ENCODE measurements around the gene BUB1B.

BUB1B gene

GRCh38 chr15:40248006-40248783 lies 87.3 kb downstream of the BUB1B start:
- no peak overlapping the region for H3K4me2 ChIP-seq (ENCODE audit: low read length)
- no peak overlapping the region for H3K9ac ChIP-seq (ENCODE audit: low read length)
- no peaks in the 10 kb centered on the region; the same call in 1 of the 2 replicates for H3K4me1 ChIP-seq (ENCODE audit: low read length)
- no peak overlapping the region for H3K4me3 ChIP-seq (ENCODE audit: low read length)
- H3K9me3 ChIP-seq (ENCODE audit: insufficient read depth, low read length) = no peaks in the 10 kb centered on the region
- H4K20me1 ChIP-seq (ENCODE audit: insufficient read depth, low read length) = no peaks in the 10 kb centered on the region
- H2AFZ ChIP-seq (ENCODE audit: low read depth, low read length) = no peak overlapping the region
- peaks cover 8% of the 10 kb centered on the region for H3K27me3 ChIP-seq (ENCODE audit: low read depth, low read length)
- no peaks in the 10 kb centered on the region for H3K36me3 ChIP-seq (replicated peaks; ENCODE audit: low read depth, low read length)
- H3K27ac ChIP-seq (ENCODE audit: low read length) = no peak overlapping the region
- no peaks in the 10 kb centered on the region for H3K79me2 ChIP-seq (ENCODE audit: low read length)
- no peak for TF ChIP-seq EZH2phosphoT487 (IDR thresholded peaks at IDR 0.05; ENCODE audit: low read depth)
- no peak for TF ChIP-seq CTCF (IDR thresholded peaks at IDR 0.05; ENCODE audit: low read depth, low read length)

- H3K9me3 ChIP-seq (ENCODE audit: insufficient read depth, low read length) = no peaks in the 10 kb centered on the region
- peaks cover 8% of the 10 kb centered on the region for H3K27me3 ChIP-seq (ENCODE audit: low read depth, low read length)
- TF ChIP-seq CTCF (IDR thresholded peaks at IDR 0.05; ENCODE audit: low read depth, low read length) (no peak), EZH2phosphoT487 (IDR thresholded peaks at IDR 0.05; ENCODE audit: low read depth) (no peak)
- H3K4me2 ChIP-seq (ENCODE audit: low read length) = no peak overlapping the region
- H3K79me2 ChIP-seq (ENCODE audit: low read length) = no peaks in the 10 kb centered on the region
- no peak overlapping the region for H3K9ac ChIP-seq (ENCODE audit: low read length)
- no peak overlapping the region for H3K4me3 ChIP-seq (ENCODE audit: low read length)
- no peaks in the 10 kb centered on the region for H4K20me1 ChIP-seq (ENCODE audit: insufficient read depth, low read length)
- no peak overlapping the region for H2AFZ ChIP-seq (ENCODE audit: low read depth, low read length)
- H3K27ac ChIP-seq (ENCODE audit: low read length) = no peak overlapping the region
- no peaks in the 10 kb centered on the region for H3K36me3 ChIP-seq (replicated peaks; ENCODE audit: low read depth, low read length)
- H3K4me1 ChIP-seq (ENCODE audit: low read length) = peaks cover 6% of the 10 kb centered on the region
Observed at GRCh38 chr15:40249477-40250303, 88.8 kb downstream of the BUB1B start.

- no peak overlapping the region for H3K4me2 ChIP-seq (ENCODE audit: low read length)
- peaks cover 8% of the 10 kb centered on the region for H3K27me3 ChIP-seq (ENCODE audit: low read depth, low read length)
- H3K9ac ChIP-seq (ENCODE audit: low read length) = no peak overlapping the region
- H3K9me3 ChIP-seq (ENCODE audit: insufficient read depth, low read length) = no peaks in the 10 kb centered on the region
- peaks cover 6% of the 10 kb centered on the region for H3K4me1 ChIP-seq (ENCODE audit: low read length)
- no peak overlapping the region for H3K4me3 ChIP-seq (ENCODE audit: low read length)
- TF ChIP-seq EZH2phosphoT487 (IDR thresholded peaks at IDR 0.05; ENCODE audit: low read depth) (no peak), CTCF (IDR thresholded peaks at IDR 0.05; ENCODE audit: low read depth, low read length) (no peak)
- no peaks in the 10 kb centered on the region for H3K79me2 ChIP-seq (ENCODE audit: low read length)
- H4K20me1 ChIP-seq (ENCODE audit: insufficient read depth, low read length) = no peaks in the 10 kb centered on the region
- H3K27ac ChIP-seq (ENCODE audit: low read length) = no peak overlapping the region
- H3K36me3 ChIP-seq (replicated peaks; ENCODE audit: low read depth, low read length) = no peaks in the 10 kb centered on the region
- H2AFZ ChIP-seq (ENCODE audit: low read depth, low read length) = no peak overlapping the region
Observed at GRCh38 chr15:40250304-40250656, 89.4 kb downstream of the BUB1B start.

GRCh38 chr15:40250771-40251483 lies 90.1 kb downstream of the BUB1B start:
- peaks cover 8% of the 10 kb centered on the region for H3K27me3 ChIP-seq (ENCODE audit: low read depth, low read length)
- no peak overlapping the region for H3K4me3 ChIP-seq (ENCODE audit: low read length)
- peaks cover 6% of the 10 kb centered on the region for H3K4me1 ChIP-seq (ENCODE audit: low read length)

More at GRCh38 chr15:40250771-40251483, 90.1 kb downstream of the BUB1B start:
- H3K36me3 ChIP-seq (replicated peaks; ENCODE audit: low read depth, low read length) = no peaks in the 10 kb centered on the region
- no peak for TF ChIP-seq EZH2phosphoT487 (IDR thresholded peaks at IDR 0.05; ENCODE audit: low read depth)
- no peak overlapping the region for H3K4me2 ChIP-seq (ENCODE audit: low read length)
- no peak overlapping the region for H2AFZ ChIP-seq (ENCODE audit: low read depth, low read length)
- H3K9ac ChIP-seq (ENCODE audit: low read length) = no peak overlapping the region
- no peak overlapping the region for H3K27ac ChIP-seq (ENCODE audit: low read length)
- no peaks in the 10 kb centered on the region for H3K79me2 ChIP-seq (ENCODE audit: low read length)
- no peaks in the 10 kb centered on the region for H3K9me3 ChIP-seq (ENCODE audit: insufficient read depth, low read length)
- no peaks in the 10 kb centered on the region for H4K20me1 ChIP-seq (ENCODE audit: insufficient read depth, low read length)
